Posterior vena cava (tissue), 2 donors: ENCODE measurements around the gene YES1. TPM values are rescaled to one million over a fixed set of nuclear protein-coding genes. Genes with fewer than 3 reads are reported as not detected.
"Not testable (repeated sequence)": the region's sequence is repeated elsewhere in the genome, so short reads cannot be mapped to it uniquely, and the experiment has no call there.

Experiments used
- DNase-seq: peaks from one replicate; pipeline ENCODE4 v3.0.0-alpha.2; 2020; ENCODE audit warnings: low spot score
- intact Hi-C, 2 donors: fragments of 100-400 bp; cut with DNase I; formaldehyde crosslinking; loops; one replicate each; pipeline versions ENCODE4 v1.14.1 to v1.14.2; 2022 to 2023
- total RNA-seq, 2 donors: library from RNA; stranded (reverse); fragmentation: NEBNext Ultra II Directional; extraction: Animal tissue kit (Norgen Biotek cat#: 25700); gene quantifications; one replicate each; pipeline ENCODE4 v1.2.1, GENCODE V29; 2021
- donor health status: DM: yes; HTN: yes; CAD: no.
- donor health status: DM: yes; HTN: yes; CAD: no.

The YES1 gene
- total RNA-seq, 2 donors from 2014 or later: 28.7 to 51.6 TPM

GRCh38 chr18:827093-827677, 15.1 kb upstream of the YES1 start:
- intact Hi-C loops: loop anchor here in 1 of 2 donors (5.0 kb wide), 1 partner anchor 1465 kb away; no protein-coding TSS in a partner anchor
- DNase-seq: no peak

- intact Hi-C loops: loop anchor here in 1 of 2 donors (5.0 kb wide), 1 partner anchor 1466 kb away; no protein-coding TSS in a partner anchor
Measured at GRCh38 chr18:825891-826585, 14.0 kb upstream of the YES1 start.

GRCh38 chr18:824179-824578, 12.1 kb upstream of the YES1 start:
- intact Hi-C loops: no loop called here
- no peak for DNase-seq

More at GRCh38 chr18:825891-826585, 14.0 kb upstream of the YES1 start:
- no peak for DNase-seq

GRCh38 chr18:820591-821165, 8.6 kb upstream of the YES1 start:
- no peak for DNase-seq
- intact Hi-C loops: no loop called here

- no peak for DNase-seq
- intact Hi-C loops: no loop called here
Measured at GRCh38 chr18:816869-817268, 4.8 kb upstream of the YES1 start.

- intact Hi-C loops: no loop called here
- DNase-seq: no peak
Measured at GRCh38 chr18:816088-816653, 4.1 kb upstream of the YES1 start.

GRCh38 chr18:815353-815752, 3.3 kb upstream of the YES1 start:
- intact Hi-C loops: no loop called here
- no peak for DNase-seq

- no peak for DNase-seq
- intact Hi-C loops: no loop called here
Measured at GRCh38 chr18:814300-815084, 2.5 kb upstream of the YES1 start.

GRCh38 chr18:813172-814071, 1.4 kb upstream of the YES1 start:
- intact Hi-C loops: no loop called here

GRCh38 chr18:812376-813171, 532 bp upstream of the YES1 start:
- intact Hi-C loops: no loop called here
- DNase-seq: peak; percentile 94

More at GRCh38 chr18:813172-814071, 1.4 kb upstream of the YES1 start:
- no peak for DNase-seq

GRCh38 chr18:811182-811891, 705 bp downstream of the YES1 start:
- intact Hi-C loops: no loop called here
- DNase-seq: no peak

- no peak for DNase-seq
- intact Hi-C loops: no loop called here
Measured at GRCh38 chr18:809985-810642, 1.9 kb downstream of the YES1 start.

GRCh38 chr18:809228-809627, 2.8 kb downstream of the YES1 start:
- intact Hi-C loops, DNase-seq: not testable (repeated sequence)

GRCh38 chr18:808502-808901, 3.5 kb downstream of the YES1 start:
- no peak for DNase-seq
- intact Hi-C loops: no loop called here

- no peak for DNase-seq
- intact Hi-C loops: no loop called here
Measured at GRCh38 chr18:808086-808485, 4.0 kb downstream of the YES1 start.

- intact Hi-C loops: no loop called here
- no peak for DNase-seq
Measured at GRCh38 chr18:805755-806110, 6.3 kb downstream of the YES1 start.
